H1 (cell line): ENCODE data around the gene COL4A2. TPM values are rescaled to one million over a fixed set of nuclear protein-coding genes. Genes with fewer than 3 reads are reported as not detected.

Experiments
- CTCF ChIA-PET: fragments of 300-600 bp; sonication (Branson Sonifier 250); formaldehyde crosslinking; loops from one replicate; lab custom pipeline; 2021; ENCODE audit not compliant: partially characterized antibody; lab: Charles Lee
- POLR2A ChIA-PET: fragments of 300-600 bp; sonication (Branson Sonifier 250); formaldehyde crosslinking; loops from one replicate; lab custom pipeline; 2021; ENCODE audit warnings: inconsistent platforms; ENCODE audit not compliant: partially characterized antibody; lab: Charles Lee
- DNase-seq, 2 experiments: peaks; one replicate each; pipeline versions ENCODE4 v3.0.0 to v3.0.0-alpha.2; 2010 to 2022; ENCODE audit warnings: low spot score in 2 of 2, low read depth in 1 of 2, mixed read lengths in 1 of 2
- FAIRE-seq: peaks from 2 replicates; lab custom pipeline; 2011; peaks lifted over from hg19 to GRCh38; lab: Jason Lieb, UNC
- H2AFZ ChIP-seq: 2 replicates; pipeline ENCODE4 v1.8.1; 2012; ENCODE audit warnings: low read length, inconsistent platforms
- H2AK5ac ChIP-seq: 2 replicates; pipeline ENCODE4 v1.6.1; 2013; ENCODE audit warnings: low read depth, low read length
- H2BK120ac ChIP-seq: replicated peaks from 2 replicates; pipeline ENCODE3; 2013; ENCODE audit warnings: low read depth, low read length, inconsistent platforms
- H2BK12ac ChIP-seq: 2 replicates; pipeline ENCODE4 v1.6.1; 2013; ENCODE audit warnings: low read depth, low read length
- H2BK15ac ChIP-seq: 2 replicates; pipeline ENCODE4 v1.6.1; 2013; ENCODE audit warnings: low read length
- H2BK20ac ChIP-seq: 2 replicates; pipeline ENCODE4 v1.6.1; 2013; ENCODE audit warnings: low read length
- H2BK5ac ChIP-seq: 2 replicates; pipeline ENCODE4 v1.6.1; 2013; ENCODE audit warnings: low read depth, low read length
- H3K14ac ChIP-seq: 2 replicates; pipeline ENCODE4 v1.6.1; 2013; ENCODE audit warnings: inconsistent platforms; ENCODE audit not compliant: insufficient read length
- H3K18ac ChIP-seq: 2 replicates; pipeline ENCODE4 v1.6.1; 2013; ENCODE audit warnings: low read length; ENCODE audit errors: extremely low read depth
- H3K23ac ChIP-seq: 2 replicates; pipeline ENCODE4 v1.6.1; 2013; ENCODE audit warnings: inconsistent platforms; ENCODE audit not compliant: insufficient read length
- H3K23me2 ChIP-seq: 2 replicates; pipeline ENCODE4 v1.6.1; 2013; ENCODE audit warnings: low read depth, low read length
- H3K27ac ChIP-seq: 2 replicates; pipeline ENCODE4 v1.6.1; 2011; ENCODE audit warnings: low read depth, low read length, inconsistent platforms
- H3K27me3 ChIP-seq, 4 experiments: replicated peaks in 1 of 4; 1 replicate in 1 of 4; 2 replicates in 3 of 4; pipeline versions ENCODE4 v1.6.1 to v1.8.1; 2011 to 2013; ENCODE audit warnings: low read length in 3 of 4, mild to moderate bottlenecking in 3 of 4, inconsistent platforms in 2 of 4, mixed read lengths in 2 of 4, moderate library complexity in 1 of 4; ENCODE audit not compliant: control insufficient read depth in 3 of 4, insufficient read depth in 3 of 4; ENCODE audit errors: extremely low read depth in 1 of 4
- H3K36me3 ChIP-seq, 4 experiments: 2 replicates each; pipeline versions ENCODE4 v1.6.1 to v1.8.1; 2011 to 2013; ENCODE audit warnings: mild to moderate bottlenecking in 4 of 4, low read length in 3 of 4, moderate library complexity in 2 of 4, control low read depth in 1 of 4, inconsistent platforms in 1 of 4; ENCODE audit not compliant: insufficient read depth in 4 of 4, control insufficient read depth in 2 of 4
- H3K4ac ChIP-seq: replicated peaks from 2 replicates; pipeline ENCODE3; 2013; ENCODE audit warnings: low read length, low read depth, mixed read lengths, inconsistent platforms; ENCODE audit not compliant: insufficient read length
- H3K4me1 ChIP-seq, 4 experiments: replicated peaks in 1 of 4; 1 replicate in 1 of 4; 2 replicates in 3 of 4; pipeline versions ENCODE4 v1.6.1 to v1.8.1; 2011 to 2013; ENCODE audit warnings: low read length in 3 of 4, inconsistent platforms in 2 of 4, mixed read lengths in 1 of 4; ENCODE audit not compliant: insufficient read depth in 4 of 4, control insufficient read depth in 3 of 4
- H3K4me2 ChIP-seq, 2 experiments: 2 replicates each; pipeline versions ENCODE4 v1.6.1 to v1.8.1; 2011 to 2013; ENCODE audit warnings: low read depth in 2 of 2, low read length in 2 of 2, control low read depth in 1 of 2, inconsistent platforms in 1 of 2, mild to moderate bottlenecking in 1 of 2; ENCODE audit not compliant: insufficient read depth in 1 of 2
- H3K4me3 ChIP-seq, 4 experiments: fragments of 200-600, 300-600 bp in 1 of 4; sonication (generic), shearing (Covaris generic), sonication (Bioruptor Twin) in 1 of 4; 2 replicates each; pipeline versions ENCODE4 v1.5.1 to v1.8.1; 2011 to 2016; ENCODE audit warnings: low read length in 4 of 4, low read depth in 3 of 4, control low read depth in 2 of 4, inconsistent platforms in 2 of 4, mild to moderate bottlenecking in 2 of 4, mixed read lengths in 1 of 4, moderate library complexity in 1 of 4; ENCODE audit not compliant: insufficient read depth in 2 of 4; ENCODE audit errors: extremely low read depth in 1 of 4
- H3K56ac ChIP-seq: replicated peaks from 2 replicates; pipeline ENCODE3; 2013; ENCODE audit warnings: low read depth, mild to moderate bottlenecking, mixed read lengths, low read length, inconsistent platforms; ENCODE audit not compliant: insufficient read length
- H3K79me1 ChIP-seq: 2 replicates; pipeline ENCODE4 v1.6.1; 2013; ENCODE audit warnings: low read depth, low read length, control low read depth
- H3K79me2 ChIP-seq, 2 experiments: 2 replicates each; pipeline versions ENCODE4 v1.6.1 to v1.8.1; 2012 to 2013; ENCODE audit warnings: low read length in 2 of 2, mild to moderate bottlenecking in 2 of 2, inconsistent platforms in 1 of 2; ENCODE audit not compliant: insufficient read depth in 2 of 2, control insufficient read depth in 1 of 2
- H3K9ac ChIP-seq, 4 experiments: replicated peaks in 1 of 4; 1 replicate in 1 of 4; 2 replicates in 3 of 4; pipeline versions ENCODE4 v1.6.1 to v1.8.1; 2011 to 2013; ENCODE audit warnings: low read depth in 3 of 4, low read length in 3 of 4, control low read depth in 2 of 4, mild to moderate bottlenecking in 2 of 4, moderate library complexity in 2 of 4, inconsistent platforms in 1 of 4; ENCODE audit errors: extremely low read depth in 1 of 4
- H3K9me3 ChIP-seq, 2 experiments: 2 replicates each; pipeline versions ENCODE4 v1.6.1 to v1.8.1; 2012 to 2013; ENCODE audit warnings: mild to moderate bottlenecking in 2 of 2, moderate library complexity in 2 of 2, control low read depth in 1 of 2, inconsistent platforms in 1 of 2, low read depth in 1 of 2, low read length in 1 of 2, mixed read lengths in 1 of 2; ENCODE audit not compliant: insufficient read depth in 2 of 2
- H4K20me1 ChIP-seq, 2 experiments: replicated peaks in 1 of 2; 2 replicates each; pipeline versions ENCODE3 to v1.8.1; 2011 to 2013; ENCODE audit warnings: inconsistent platforms in 2 of 2, low read length in 2 of 2, mild to moderate bottlenecking in 1 of 2; ENCODE audit not compliant: insufficient read depth in 2 of 2, control insufficient read depth in 1 of 2
- H4K5ac ChIP-seq: 2 replicates; pipeline ENCODE4 v1.6.1; 2013; ENCODE audit warnings: low read length, low read depth, mixed read lengths, inconsistent platforms; ENCODE audit not compliant: insufficient read length
- H4K8ac ChIP-seq: 2 replicates; pipeline ENCODE4 v1.8.0; 2013; ENCODE audit warnings: mild to moderate bottlenecking, moderate library complexity, low read length, inconsistent platforms; ENCODE audit not compliant: insufficient read depth; ENCODE audit errors: extremely low read depth
- H4K91ac ChIP-seq: replicated peaks from 2 replicates; pipeline ENCODE3; 2013; ENCODE audit warnings: low read length, mixed read lengths, inconsistent platforms; ENCODE audit not compliant: insufficient read length
- KDM1A ChIP-seq: fragments of 200-600, 300-600 bp; sonication (generic); IDR thresholded peaks from 2 replicates; pipeline ENCODE4 v1.7.1; 2016; ENCODE audit warnings: mild to moderate bottlenecking, low read length, borderline replicate concordance
- TEAD4 ChIP-seq: IDR thresholded peaks from 2 replicates; pipeline ENCODE4 v1.6.1; 2012; ENCODE audit warnings: low read depth, low read length, inconsistent platforms, mixed read lengths
- WGBS, 2 experiments: shearing (Covaris generic) in 1 of 2; methylation state at CpG; one replicate each; pipeline versions ENCODE4 v1.1.6 to v1.1.7; 2013 to 2015; ENCODE audit warnings: low lambda C conversion rate in 2 of 2, mixed read lengths in 2 of 2, inconsistent platforms in 1 of 2, low coverage in 1 of 2, missing lambda C conversion rate in 1 of 2; ENCODE audit not compliant: insufficient replicate concordance in 2 of 2, insufficient coverage in 1 of 2, insufficient read length in 1 of 2; ENCODE audit errors: extremely low coverage in 1 of 2, missing lambda C conversion rate in 1 of 2; 5-methylcytosine and 5-hydroxymethylcytosine counted together
- polyA plus RNA-seq, 7 experiments: library from polyadenylated mRNA; depleted of rRNA in 3 of 7; stranded (reverse) in 5 of 7; unstranded in 2 of 7; fragments of >200 nt in 5 of 7; fragments of 200-250 nt in 2 of 7; gene quantifications; 1 replicate in 5 of 7; 2 replicates in 1 of 7; 4 replicates in 1 of 7; pipeline versions ENCODE4 v1.2.1 to v1.2.3, GENCODE V29; 2011 to 2013; ENCODE audit warnings: missing spikeins in 2 of 7, mixed read lengths in 2 of 7
- total RNA-seq: library from RNA; stranded (reverse); fragmentation: NEBNext Ultra II Directional; extraction: Animal tissue kit (Norgen Biotek cat#: 25700); gene quantifications from 2 replicates; pipeline ENCODE4 v1.2.1, GENCODE V29; 2021

COL4A2 gene
- total and polyA plus RNA-seq, 2 of the 8 experiments (the other 6 are each of a cell fraction or from before 2014, with no cell fraction given): 80.4 to 87.3 TPM

GRCh38 chr13:110411688-110412059, 104.6 kb downstream of the COL4A2 start:
- H4K91ac ChIP-seq: no peak overlapping the region
- POLR2A ChIA-PET: no interaction called here
- no peak overlapping the region for H3K56ac ChIP-seq
- H3K36me3 ChIP-seq: no peaks in the 10 kb centered on the region; a peak in 1 of 8 replicates
- no peak overlapping the region for H3K4me3 ChIP-seq
- no peak overlapping the region for H2BK20ac ChIP-seq
- no peak overlapping the region for H3K4me2 ChIP-seq
- peaks cover 0 to 2% of the 10 kb centered on the region in 2 experiments for H4K20me1 ChIP-seq
- H2BK12ac ChIP-seq: no peak overlapping the region
- H3K9me3 ChIP-seq: no peaks in the 10 kb centered on the region
- TF ChIP-seq KDM1A: peak; percentile 62; the same call in 1 of the 2 replicates
- no peak for TF ChIP-seq TEAD4
- TF ChIP-seq, all 59 proteins: peak for 1
- peaks cover 0 to 7% (median 5%) of the 10 kb centered on the region in 4 experiments; a peak in 4 of 7 replicates for H3K4me1 ChIP-seq
- no peak overlapping the region for H3K23ac ChIP-seq
- H3K79me2 ChIP-seq: no peaks in the 10 kb centered on the region
- no peak overlapping the region for H3K14ac ChIP-seq
- H3K23me2 ChIP-seq: no peaks in the 10 kb centered on the region; the same call in 1 of the 2 replicates
- H3K9ac ChIP-seq: no peak overlapping the region
- H3K4ac ChIP-seq: no peak overlapping the region
- H3K27me3 ChIP-seq: no peaks in the 10 kb centered on the region; a peak in 1 of 7 replicates
- H3K79me1 ChIP-seq: peaks cover 4% of the 10 kb centered on the region; the same call in 1 of the 2 replicates
- no peak overlapping the region for H2AFZ ChIP-seq
- H2AK5ac ChIP-seq: no peak overlapping the region; the same call in 1 of the 2 replicates
- DNase-seq (no peak), FAIRE-seq (no peak)
- H2BK120ac ChIP-seq: no peak overlapping the region
- CTCF ChIA-PET: interaction anchor here (0.6 to 3.9 kb wide), 44 partner anchors 10 to 194 kb away, joined by 3 to 44 read pairs (median 4); no protein-coding TSS in a partner anchor
- 90% methylated on average over 3 of the region's 3 CpGs; no CpG with 5 or more reads in 1 of the 2 experiments for WGBS, 2 experiments
- H2BK15ac ChIP-seq: no peak overlapping the region
- H2BK5ac ChIP-seq: no peak overlapping the region
- H3K18ac ChIP-seq: no peak overlapping the region
- H4K5ac ChIP-seq: no peak overlapping the region
- H3K27ac ChIP-seq: no peak overlapping the region
- H4K8ac ChIP-seq: no peak overlapping the region
